MCF 10A (cell line): Measurements from ENCODE around the gene MCM9. TPM values are rescaled to one million over a fixed set of nuclear protein-coding genes. Genes with fewer than 3 reads are reported as not detected.

Experiments
- BruUV-seq: library from RNA; stranded (reverse); fragments of 400-500 nt; replicated peaks from 2 replicates; lab custom pipeline; 2021; lab: Mats Ljungman, UMichigan
- CTCF ChIA-PET: fragments of 300-600 bp; sonication (Branson Sonifier 250); formaldehyde crosslinking; extraction: SDS; loops from one replicate; lab custom pipeline; 2021; ENCODE audit warnings: antibody characterized with exemption, inconsistent platforms; lab: Yijun Ruan, JAX
- POLR2A ChIA-PET: fragments of 300-600, 350-650 bp; sonication (Branson Sonifier 250); formaldehyde crosslinking; extraction: SDS; loops from one replicate; lab custom pipeline; 2020; ENCODE audit warnings: antibody characterized with exemption, inconsistent platforms; lab: Yijun Ruan, JAX
- DNase-seq: peaks from one replicate; pipeline ENCODE4 v3.0.0-alpha.2; 2018; ENCODE audit not compliant: unreplicated experiment
- H3K27ac Mint-ChIP-seq: one replicate; pipeline ENCODE4 v1.8.0; 2022; ENCODE audit warnings: mild to moderate bottlenecking, low read depth, mixed read lengths; ENCODE audit not compliant: unreplicated experiment
- H3K27me3 Mint-ChIP-seq: one replicate; pipeline ENCODE4 v1.8.0; 2022; ENCODE audit warnings: mixed read lengths; ENCODE audit not compliant: insufficient read depth, unreplicated experiment
- H3K36me3 Mint-ChIP-seq: one replicate; pipeline ENCODE4 v1.8.0; 2022; ENCODE audit warnings: mild to moderate bottlenecking, moderate library complexity, mixed read lengths; ENCODE audit not compliant: insufficient read depth, unreplicated experiment
- H3K4me1 Mint-ChIP-seq: one replicate; pipeline ENCODE4 v1.8.0; 2022; ENCODE audit warnings: mixed read lengths; ENCODE audit not compliant: insufficient read depth, unreplicated experiment
- H3K4me3 Mint-ChIP-seq: one replicate; pipeline ENCODE4 v1.8.0; 2022; ENCODE audit warnings: mild to moderate bottlenecking, moderate library complexity, mixed read lengths; ENCODE audit not compliant: unreplicated experiment
- H3K9me3 Mint-ChIP-seq: one replicate; pipeline ENCODE4 v1.8.0; 2022; ENCODE audit warnings: mixed read lengths; ENCODE audit not compliant: unreplicated experiment
- CTCF ChIP-seq: fragments of 200-600 bp; IDR thresholded peaks from one replicate; pipeline ENCODE4 v1.8.0; 2022; ENCODE audit warnings: antibody characterized with exemption, mild to moderate bottlenecking; ENCODE audit not compliant: unreplicated experiment
- intact Hi-C: fragments of 100-400 bp; cut with micrococcal nuclease; formaldehyde crosslinking; loops from 2 replicates; pipeline ENCODE4 v1.14.1; 2022
- total RNA-seq: library from RNA; stranded (reverse); gene quantifications from 2 replicates; pipeline ENCODE4 v1.2.3, GENCODE V29; 2022

The MCM9 gene
- total RNA-seq, 1 experiment from 2014 or later, result 13.0 TPM

GRCh38 chr6:118776607-118777549 is 158.1 kb downstream of the MCM9 start:
- ChIA-PET POLR2A (no interaction called here), CTCF (interaction anchor here (0.6 to 2.0 kb wide), 23 partner anchors 9 to 540 kb away, joined by 3 to 12 read pairs (median 3); no protein-coding TSS in a partner anchor)
- H3K36me3 Mint-ChIP-seq, result no peaks in the 10 kb centered on the region
- intact Hi-C loops, result loop anchor here (1.0 to 10.0 kb wide), 5 partner anchors 68 to 932 kb away; partner anchors contain the start of gene CEP85L
- DNase-seq, result peak; percentile 85
- H3K4me1 Mint-ChIP-seq, result peaks cover 13% of the 10 kb centered on the region
- H3K27ac Mint-ChIP-seq, result no peak overlapping the region
- BruUV-seq, result no TSS peak
- H3K9me3 Mint-ChIP-seq, result no peaks in the 10 kb centered on the region
- peak; percentile 51 for TF ChIP-seq CTCF
- peak overlapping the region; percentile 49 for H3K4me3 Mint-ChIP-seq
- H3K27me3 Mint-ChIP-seq, result no peaks in the 10 kb centered on the region

GRCh38 chr6:118775381-118775780 is 159.6 kb downstream of the MCM9 start:
- Mint-ChIP-seq H3K27ac (no peak overlapping the region), H3K9me3 (no peaks in the 10 kb centered on the region), H3K4me1 (peaks cover 13% of the 10 kb centered on the region), H3K27me3 (no peaks in the 10 kb centered on the region), H3K36me3 (no peaks in the 10 kb centered on the region), H3K4me3 (no peak overlapping the region)
- no peak for DNase-seq
- TF ChIP-seq CTCF, result no peak
- ChIA-PET CTCF (interaction anchor here (0.5 to 2.0 kb wide), 5 partner anchors 159 to 489 kb away, joined by 3 to 9 read pairs (median 4); no protein-coding TSS in a partner anchor), POLR2A (interaction anchor here (0.5 kb wide), 1 partner anchor 28 kb away, joined by 3 read pairs; no protein-coding TSS in a partner anchor)
- intact Hi-C loops, result loop anchor here (10.0 kb wide), 1 partner anchor 931 kb away; no protein-coding TSS in a partner anchor
- BruUV-seq, result no TSS peak

GRCh38 chr6:118774581-118774980 is 160.4 kb downstream of the MCM9 start:
- no peak for DNase-seq
- intact Hi-C loops, result loop anchor here (10.0 kb wide), 1 partner anchor 930 kb away; no protein-coding TSS in a partner anchor
- no peaks in the 10 kb centered on the region for H3K9me3 Mint-ChIP-seq
- H3K27me3 Mint-ChIP-seq, result no peaks in the 10 kb centered on the region
- ChIA-PET POLR2A (interaction anchor here (0.8 kb wide), 1 partner anchor 281 kb away, joined by 3 read pairs; no protein-coding TSS in a partner anchor), CTCF (interaction anchor here (0.6 to 1.0 kb wide), 3 partner anchors 209 to 539 kb away, joined by 3 to 5 read pairs (median 3); no protein-coding TSS in a partner anchor)
- no peaks in the 10 kb centered on the region for H3K36me3 Mint-ChIP-seq
- no peak overlapping the region for H3K4me3 Mint-ChIP-seq
- no TSS peak for BruUV-seq
- TF ChIP-seq CTCF, result no peak
- peaks cover 13% of the 10 kb centered on the region for H3K4me1 Mint-ChIP-seq
- no peak overlapping the region for H3K27ac Mint-ChIP-seq

- no peak for DNase-seq
- H3K27me3 Mint-ChIP-seq, result no peaks in the 10 kb centered on the region
- H3K9me3 Mint-ChIP-seq, result no peaks in the 10 kb centered on the region
- H3K27ac Mint-ChIP-seq, result no peak overlapping the region
- ChIA-PET CTCF (interaction anchor here (1.0 to 2.4 kb wide), 2 partner anchors 30 to 933 kb away, joined by 3 to 6 read pairs; no protein-coding TSS in a partner anchor), POLR2A (no interaction called here)
- no peak overlapping the region for H3K4me3 Mint-ChIP-seq
- peaks cover 13% of the 10 kb centered on the region for H3K4me1 Mint-ChIP-seq
- intact Hi-C loops, result loop anchor here (10.0 kb wide), 1 partner anchor 928 kb away; no protein-coding TSS in a partner anchor
- H3K36me3 Mint-ChIP-seq, result no peaks in the 10 kb centered on the region
- TF ChIP-seq CTCF, result no peak
- no TSS peak for BruUV-seq
Measured at GRCh38 chr6:118772886-118773285, 162.1 kb downstream of the MCM9 start.
